Astrocyte (in vitro differentiated cells and primary cell): ENCODE measurements around the gene TTLL7. TPM values are rescaled to one million over a fixed set of nuclear protein-coding genes. Genes with fewer than 3 reads are reported as not detected.

ENCODE experiments used
- DNase-seq: peaks from one replicate; pipeline ENCODE4 v3.0.0-alpha.2; 2010; ENCODE audit warnings: low read depth
- FAIRE-seq: peaks from 2 replicates; lab custom pipeline; 2011; peaks lifted over from hg19 to GRCh38; lab: Jason Lieb, UNC
- H2AFZ ChIP-seq: 2 replicates; pipeline ENCODE4 v1.6.0; 2012; ENCODE audit warnings: low read depth, low read length, inconsistent platforms
- H3K27ac ChIP-seq: 2 replicates; pipeline ENCODE4 v1.5.1; 2011; ENCODE audit warnings: low read depth, low read length, inconsistent platforms
- H3K27me3 ChIP-seq: 2 replicates; pipeline ENCODE4 v1.6.0; 2011; ENCODE audit warnings: low read length, inconsistent platforms; ENCODE audit not compliant: insufficient read depth
- H3K36me3 ChIP-seq: 2 replicates; pipeline ENCODE4 v1.5.1; 2011; ENCODE audit warnings: low read length, inconsistent platforms; ENCODE audit not compliant: insufficient read depth
- H3K4me1 ChIP-seq: 2 replicates; pipeline ENCODE4 v1.5.1; 2011; ENCODE audit warnings: low read length, inconsistent platforms; ENCODE audit not compliant: insufficient read depth
- H3K4me2 ChIP-seq: 2 replicates; pipeline ENCODE4 v1.6.0; 2012; ENCODE audit warnings: low read length, inconsistent platforms
- H3K4me3 ChIP-seq: 2 replicates; pipeline ENCODE4 v1.5.1; 2011; ENCODE audit warnings: low read depth, mild to moderate bottlenecking, low read length, inconsistent platforms; ENCODE audit not compliant: insufficient read depth
- H3K79me2 ChIP-seq: 2 replicates; pipeline ENCODE4 v1.6.0; 2012; ENCODE audit warnings: mild to moderate bottlenecking, low read length, inconsistent platforms; ENCODE audit not compliant: insufficient read depth
- H3K9ac ChIP-seq: 2 replicates; pipeline ENCODE4 v1.6.0; 2012; ENCODE audit warnings: mild to moderate bottlenecking, low read length, inconsistent platforms
- H3K9me3 ChIP-seq: 2 replicates; pipeline ENCODE4 v1.5.1; 2012; ENCODE audit warnings: low read depth, mild to moderate bottlenecking, low read length, inconsistent platforms; ENCODE audit not compliant: insufficient read depth
- H4K20me1 ChIP-seq: 2 replicates; pipeline ENCODE4 v1.6.0; 2012; ENCODE audit warnings: low read length, inconsistent platforms; ENCODE audit not compliant: insufficient read depth
- H3K27ac Mint-ChIP-seq: one replicate; pipeline ENCODE4 v1.8.0; 2021; ENCODE audit warnings: mild to moderate bottlenecking, mixed read lengths; ENCODE audit not compliant: unreplicated experiment
- H3K27me3 Mint-ChIP-seq: one replicate; pipeline ENCODE4 v1.8.0; 2021; ENCODE audit warnings: low read depth, mixed read lengths; ENCODE audit not compliant: unreplicated experiment
- H3K36me3 Mint-ChIP-seq: one replicate; pipeline ENCODE4 v1.8.0; 2021; ENCODE audit warnings: low read depth, mixed read lengths; ENCODE audit not compliant: unreplicated experiment
- H3K4me1 Mint-ChIP-seq: one replicate; pipeline ENCODE4 v1.8.0; 2021; ENCODE audit warnings: low read depth, mixed read lengths; ENCODE audit not compliant: unreplicated experiment
- H3K4me3 Mint-ChIP-seq: one replicate; pipeline ENCODE4 v1.8.0; 2021; ENCODE audit warnings: mild to moderate bottlenecking, moderate library complexity, mixed read lengths; ENCODE audit not compliant: unreplicated experiment
- H3K9me3 Mint-ChIP-seq: one replicate; pipeline ENCODE4 v1.8.0; 2021; ENCODE audit warnings: mild to moderate bottlenecking, mixed read lengths; ENCODE audit not compliant: unreplicated experiment
- EZH2 ChIP-seq: IDR thresholded peaks from 2 replicates; pipeline ENCODE4 v1.6.1; 2012; ENCODE audit warnings: mild to moderate bottlenecking, low read length, inconsistent platforms; ENCODE audit not compliant: insufficient read depth
- total RNA-seq: library from RNA; stranded (reverse); gene quantifications from 2 replicates; pipeline ENCODE4 v1.2.1, GENCODE V29; 2021
- TF ChIP-seq, protein P1 (sequence below): IDR thresholded peaks from 2 replicates; pipeline ENCODE4 v1.5.1; 2011; ENCODE audit warnings: low read depth, mild to moderate bottlenecking, inconsistent platforms, low read length, moderate library complexity; ENCODE audit not compliant: insufficient read depth

Gene TTLL7
- total RNA-seq, 1 donor from 2014 or later, result 28.5 TPM

DNA sequence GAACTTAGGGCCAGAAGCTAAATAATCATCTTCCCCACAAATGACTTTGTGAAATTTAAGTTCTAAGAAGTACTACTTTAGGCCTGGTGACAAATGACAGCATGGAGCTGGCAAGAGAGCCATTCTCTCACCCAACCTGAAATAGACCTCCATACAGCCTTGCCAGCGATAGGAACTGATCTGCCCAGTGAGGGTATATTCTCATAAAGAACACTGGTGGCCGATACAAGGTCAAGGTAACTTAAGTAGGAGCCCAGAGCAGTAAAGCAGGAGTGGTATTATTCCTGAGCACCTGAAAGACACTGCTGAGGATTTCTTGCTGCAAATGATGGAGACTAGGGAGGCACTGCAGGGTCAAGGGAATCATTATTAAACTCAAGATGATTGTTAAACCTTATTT lies 2.6 kb upstream of the TTLL7 start:
- H3K36me3 ChIP-seq, result no peaks in the 10 kb centered on the region
- peaks cover 6% of the 10 kb centered on the region for H3K4me1 ChIP-seq
- H3K4me2 ChIP-seq, result no peak overlapping the region
- Mint-ChIP-seq H3K9me3 (no peaks in the 10 kb centered on the region), H3K4me3 (no peak overlapping the region), H3K27ac (no peak overlapping the region), H3K27me3 (peaks cover 17% of the 10 kb centered on the region), H3K4me1 (peaks cover 12% of the 10 kb centered on the region), H3K36me3 (no peaks in the 10 kb centered on the region)
- no peaks in the 10 kb centered on the region for H3K79me2 ChIP-seq
- no peaks in the 10 kb centered on the region for H3K9me3 ChIP-seq
- H2AFZ ChIP-seq, result no peak overlapping the region
- no peak overlapping the region for H3K27ac ChIP-seq
- H3K9ac ChIP-seq, result no peak overlapping the region
- FAIRE-seq, result no peak
- DNase-seq, result no peak
- H4K20me1 ChIP-seq, result no peaks in the 10 kb centered on the region
- no peak for TF ChIP-seq EZH2
- TF ChIP-seq, protein P1, sequence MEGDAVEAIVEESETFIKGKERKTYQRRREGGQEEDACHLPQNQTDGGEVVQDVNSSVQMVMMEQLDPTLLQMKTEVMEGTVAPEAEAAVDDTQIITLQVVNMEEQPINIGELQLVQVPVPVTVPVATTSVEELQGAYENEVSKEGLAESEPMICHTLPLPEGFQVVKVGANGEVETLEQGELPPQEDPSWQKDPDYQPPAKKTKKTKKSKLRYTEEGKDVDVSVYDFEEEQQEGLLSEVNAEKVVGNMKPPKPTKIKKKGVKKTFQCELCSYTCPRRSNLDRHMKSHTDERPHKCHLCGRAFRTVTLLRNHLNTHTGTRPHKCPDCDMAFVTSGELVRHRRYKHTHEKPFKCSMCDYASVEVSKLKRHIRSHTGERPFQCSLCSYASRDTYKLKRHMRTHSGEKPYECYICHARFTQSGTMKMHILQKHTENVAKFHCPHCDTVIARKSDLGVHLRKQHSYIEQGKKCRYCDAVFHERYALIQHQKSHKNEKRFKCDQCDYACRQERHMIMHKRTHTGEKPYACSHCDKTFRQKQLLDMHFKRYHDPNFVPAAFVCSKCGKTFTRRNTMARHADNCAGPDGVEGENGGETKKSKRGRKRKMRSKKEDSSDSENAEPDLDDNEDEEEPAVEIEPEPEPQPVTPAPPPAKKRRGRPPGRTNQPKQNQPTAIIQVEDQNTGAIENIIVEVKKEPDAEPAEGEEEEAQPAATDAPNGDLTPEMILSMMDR, result no peak
- H3K4me3 ChIP-seq, result no peak overlapping the region
- H3K27me3 ChIP-seq, result no peaks in the 10 kb centered on the region

DNA sequence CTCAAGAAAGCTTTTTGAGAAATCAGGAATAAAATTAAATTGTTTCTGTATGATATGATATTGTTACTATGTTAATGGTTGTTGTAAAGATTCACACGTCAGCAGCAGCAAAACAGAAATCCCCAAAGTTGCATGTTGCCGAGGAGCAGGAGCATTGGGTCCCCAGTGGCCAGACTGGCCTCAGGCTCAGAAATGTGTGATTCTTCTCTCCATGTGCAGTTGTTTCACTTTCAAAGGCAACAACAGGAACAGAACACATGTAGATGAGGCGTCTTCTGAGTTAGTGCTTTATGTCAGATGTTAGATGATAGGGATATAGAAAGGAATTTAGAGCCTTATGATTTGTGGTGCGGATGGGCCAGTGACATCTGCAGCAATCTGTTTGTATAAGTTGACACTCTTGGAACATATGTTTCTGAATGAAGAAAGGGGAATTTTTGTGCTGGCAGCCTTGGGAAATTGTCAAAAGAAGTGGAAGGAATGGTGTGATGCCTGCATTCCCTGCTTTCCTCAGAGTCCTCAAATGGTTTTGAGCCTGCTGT lies 2.1 kb upstream of the TTLL7 start:
- Histone ChIP-seq H3K9me3 (no peaks in the 10 kb centered on the region), H3K27me3 (no peaks in the 10 kb centered on the region), H3K79me2 (no peaks in the 10 kb centered on the region), H3K4me1 (peaks cover 6% of the 10 kb centered on the region), H4K20me1 (peaks cover 4% of the 10 kb centered on the region), H3K9ac (no peak overlapping the region), H2AFZ (no peak overlapping the region), H3K27ac (no peak overlapping the region), H3K4me3 (no peak overlapping the region), H3K4me2 (no peak overlapping the region), H3K36me3 (no peaks in the 10 kb centered on the region)
- Mint-ChIP-seq H3K4me3 (no peak overlapping the region), H3K27ac (no peak overlapping the region), H3K9me3 (no peaks in the 10 kb centered on the region), H3K4me1 (peaks cover 17% of the 10 kb centered on the region), H3K36me3 (no peaks in the 10 kb centered on the region), H3K27me3 (peaks cover 17% of the 10 kb centered on the region)
- FAIRE-seq (no peak), DNase-seq (no peak)
- TF ChIP-seq, protein P1, result no peak
- no peak for TF ChIP-seq EZH2

DNA sequence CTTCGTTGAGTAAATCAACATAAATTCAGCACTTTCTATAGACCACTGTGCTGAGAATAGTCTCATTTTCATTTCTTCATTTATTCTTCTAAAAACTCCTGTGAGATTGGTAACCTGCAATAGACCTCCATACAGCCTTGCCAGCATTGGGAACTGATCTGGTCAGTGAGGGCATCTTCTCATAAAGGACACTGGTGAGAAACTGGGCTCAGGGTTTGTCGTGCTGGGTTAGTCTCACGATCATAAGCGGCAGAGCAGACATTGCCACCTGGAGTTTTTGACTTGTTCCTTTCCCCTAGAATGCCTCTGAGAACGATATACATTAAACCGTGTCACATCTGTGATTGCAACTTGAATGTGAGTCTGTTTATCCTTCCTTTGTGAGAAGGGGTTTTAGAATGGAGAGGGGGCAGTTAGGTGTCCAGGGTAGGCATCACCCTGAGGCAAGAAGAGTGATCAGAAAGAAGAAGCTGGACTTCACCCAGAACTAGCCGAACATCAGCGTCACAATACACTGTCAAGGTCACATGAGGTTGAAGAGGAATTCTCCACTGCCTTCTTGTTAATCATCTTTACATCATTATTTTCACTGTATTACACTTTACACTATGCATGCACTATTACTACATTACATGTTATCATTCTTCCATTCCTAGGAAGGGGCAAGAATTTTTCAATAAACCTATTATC lies 1.4 kb upstream of the TTLL7 start:
- TF ChIP-seq, protein P1, result no peak
- TF ChIP-seq EZH2, result no peak
- no peak for DNase-seq
- Histone ChIP-seq H3K27me3 (no peaks in the 10 kb centered on the region), H4K20me1 (peaks cover 4% of the 10 kb centered on the region), H3K4me1 (peaks cover 6% of the 10 kb centered on the region), H3K9ac (no peak overlapping the region), H3K27ac (no peak overlapping the region), H3K36me3 (no peaks in the 10 kb centered on the region), H3K4me2 (no peak overlapping the region), H3K4me3 (no peak overlapping the region), H3K9me3 (no peaks in the 10 kb centered on the region), H3K79me2 (no peaks in the 10 kb centered on the region), H2AFZ (no peak overlapping the region)
- H3K4me1 Mint-ChIP-seq, result peaks cover 18% of the 10 kb centered on the region
- no peaks in the 10 kb centered on the region for H3K36me3 Mint-ChIP-seq
- no peaks in the 10 kb centered on the region for H3K9me3 Mint-ChIP-seq
- H3K27ac Mint-ChIP-seq, result no peak overlapping the region
- no peak overlapping the region for H3K4me3 Mint-ChIP-seq
- FAIRE-seq, result no peak
- H3K27me3 Mint-ChIP-seq, result peaks cover 16% of the 10 kb centered on the region
